ENCODE data around the gene ULK3. TPM values are rescaled to one million over a fixed set of nuclear protein-coding genes. Genes with fewer than 3 reads are reported as not detected.

The ULK3 gene
- total and polyA plus RNA-seq, 2 of the 4 experiments (the other 2 are of a cell fraction), result 11.8 to 22.7 TPM

DNA sequence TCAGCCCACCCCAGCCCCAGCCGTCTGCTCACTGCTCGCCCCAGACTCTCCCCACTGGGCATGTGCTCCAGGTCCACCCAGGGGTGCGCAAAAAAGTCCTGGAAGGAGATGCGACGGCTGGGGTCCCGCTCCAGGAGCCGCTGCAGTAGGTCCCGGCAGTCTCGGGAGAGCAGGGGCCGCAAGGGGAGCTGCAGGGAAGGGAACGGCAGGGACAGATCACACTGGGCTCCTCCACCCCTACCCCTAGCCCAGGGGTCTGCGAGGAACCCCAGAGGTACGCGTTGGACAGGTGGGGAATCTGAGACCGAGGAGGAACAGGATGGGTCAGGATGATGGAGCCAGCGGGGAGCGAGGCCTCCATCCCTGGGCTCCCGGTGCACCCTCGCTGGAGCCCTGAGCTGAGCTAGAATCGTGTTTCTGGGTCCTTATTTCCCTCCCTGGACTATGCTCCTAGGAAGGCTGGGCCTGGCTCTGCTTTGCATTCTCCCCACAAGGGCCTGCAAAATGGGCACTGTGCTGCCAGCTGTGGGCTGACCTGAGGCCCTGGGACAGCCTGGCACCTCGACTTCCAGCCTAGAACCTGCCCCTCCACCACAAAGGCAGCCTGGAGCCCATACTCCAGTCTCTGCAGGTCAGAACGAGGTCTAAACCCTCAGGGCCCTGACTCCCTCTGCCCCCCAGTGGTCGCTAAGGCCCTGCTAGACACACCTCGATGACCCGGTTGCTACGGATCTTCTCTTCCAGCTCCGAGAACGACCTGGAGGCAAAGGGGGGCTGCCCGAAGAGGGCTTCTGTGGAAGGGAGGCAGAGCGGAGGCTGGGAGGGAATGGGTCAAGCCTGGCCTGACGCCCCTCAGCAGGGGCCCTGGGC lies 3.2 kb downstream of the ULK3 start:
- WGBS, 2 experiments (ENCODE audit: extremely low coverage in 2 of 2, insufficient read length in 1 of 2), result 87% methylated on average over 6 of the region's 31 CpGs; no CpG with 5 or more reads in 1 of the 2 experiments
- Histone ChIP-seq H3K9me1 (ENCODE audit: insufficient read depth, low read length) (0 out of 2 replicates have a peak, but pooled peaks cover 3% of the 10 kb centered on the region), H2BK120ac (ENCODE audit: low read depth, low read length) (no peak overlapping the region), H2BK15ac (ENCODE audit: low read depth, low read length) (no peak overlapping the region), H3K27ac (ENCODE audit: insufficient read depth, low read length) (no peak overlapping the region), H3K36me3 (ENCODE audit: control insufficient read depth, insufficient read depth, low read length) (peaks cover 4% of the 10 kb centered on the region; the same call in 1 of the 2 replicates), H2BK20ac (ENCODE audit: low read depth, low read length) (no peak overlapping the region), H2AK5ac (ENCODE audit: low read depth, low read length) (no peak overlapping the region), H3K18ac (ENCODE audit: low read depth, low read length) (no peak overlapping the region), H3K14ac (replicated peaks; ENCODE audit: low read depth, low read length) (no peak overlapping the region), H3K4me1 (ENCODE audit: control insufficient read depth, insufficient read depth, low read length) (peaks cover 4% of the 10 kb centered on the region; the same call in 1 of the 2 replicates), H2BK5ac (ENCODE audit: low read depth, low read length, poor library complexity, severe bottlenecking) (no peak overlapping the region), H4K20me1 (ENCODE audit: insufficient read depth, low read length) (no peaks in the 10 kb centered on the region), H3K4ac (ENCODE audit: low read depth, low read length) (no peak overlapping the region), H3K56ac (ENCODE audit: extremely low read depth, insufficient read depth, low read length) (no peak overlapping the region), H2AK9ac (replicated peaks; ENCODE audit: low read depth, low read length, poor library complexity) (no peak overlapping the region), H4K91ac (ENCODE audit: insufficient read depth, low read depth, low read length) (no peak overlapping the region), H3K9me3 (ENCODE audit: control insufficient read depth, insufficient read depth, low read length) (no peaks in the 10 kb centered on the region), H3K27me3 (ENCODE audit: control insufficient read depth, insufficient read depth, low read length) (no peaks in the 10 kb centered on the region), H3K4me3 (ENCODE audit: insufficient read depth, low read depth, low read length) (no peak overlapping the region), H2AFZ (replicated peaks; ENCODE audit: low read length, poor library complexity) (no peak overlapping the region), H3K23ac (ENCODE audit: low read depth, low read length) (no peak overlapping the region), H4K8ac (ENCODE audit: low read depth in 2 of 2, low read length in 2 of 2) (no peak overlapping the region), H3K9ac (ENCODE audit: low read depth, low read length) (no peak overlapping the region), H3K4me2 (ENCODE audit: low read depth, low read length) (no peak overlapping the region), H4K5ac (ENCODE audit: low read depth, low read length) (no peak overlapping the region), H3K79me1 (ENCODE audit: low read depth in 1 of 2, low read length in 2 of 2) (peaks cover 0 to 17% of the 10 kb centered on the region in 2 experiments; a peak in 1 of 4 replicates)
- intact Hi-C loops (cut with micrococcal nuclease) (loop anchor here (5.0 kb wide), 2 partner anchors 53 to 68 kb away; partner anchors contain the start of genes FAM219B and MPI), dilution Hi-C loops (cut with HindIII; ENCODE audit: low sequenced_read_pairs, unreplicated experiment) (no loop called here), in situ Hi-C loops (cut with MboI; ENCODE audit: low sequenced_read_pairs) (no loop called here)
- no peak for ATAC-seq (ENCODE audit: low read depth)
- DNase-seq, result no peak
- TF ChIP-seq BHLHE40 (IDR thresholded peaks at IDR 0.05; ENCODE audit: low read depth, low read length), result no peak
- TF ChIP-seq, protein P1, sequence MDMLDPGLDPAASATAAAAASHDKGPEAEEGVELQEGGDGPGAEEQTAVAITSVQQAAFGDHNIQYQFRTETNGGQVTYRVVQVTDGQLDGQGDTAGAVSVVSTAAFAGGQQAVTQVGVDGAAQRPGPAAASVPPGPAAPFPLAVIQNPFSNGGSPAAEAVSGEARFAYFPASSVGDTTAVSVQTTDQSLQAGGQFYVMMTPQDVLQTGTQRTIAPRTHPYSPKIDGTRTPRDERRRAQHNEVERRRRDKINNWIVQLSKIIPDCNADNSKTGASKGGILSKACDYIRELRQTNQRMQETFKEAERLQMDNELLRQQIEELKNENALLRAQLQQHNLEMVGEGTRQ (IDR thresholded peaks at IDR 0.05; ENCODE audit: low read depth, low read length), result no peak
- BruUV-seq (replicated peaks), result no TSS peak
- ChIA-PET CTCF (interaction anchor here (0.6 kb wide), 1 partner anchor 44 kb away, joined by 3 read pairs; no protein-coding TSS in a partner anchor), POLR2A (ENCODE audit: unreplicated experiment) (no interaction called here)

All from IMR-90 (cell line).